Right renal pelvis (tissue), 4 donors: Measurements from ENCODE around the gene SNURF. TPM values are rescaled to one million over a fixed set of nuclear protein-coding genes. Genes with fewer than 3 reads are reported as not detected.
"Not testable (repeated sequence)": the region's sequence is repeated elsewhere in the genome, so short reads cannot be mapped to it uniquely, and the experiment has no call there.

Experiments
- DNase-seq, 4 donors: peaks; one replicate each; pipeline ENCODE4 v3.0.0-alpha.2; 2013; ENCODE audit warnings: low read depth in 4 of 4, low spot score in 3 of 4, missing footprints in 1 of 4
- polyA plus RNA-seq, 4 donors: library from polyadenylated mRNA; unstranded; fragments of 120-200 nt; gene quantifications; one replicate each; pipeline ENCODE4 v1.2.1, GENCODE V29; 2013; ENCODE audit not compliant: insufficient read length in 4 of 4

SNURF gene
- polyA plus RNA-seq, 4 donors: 4.9 to 57.2 (median 40.7) TPM

GRCh38 chr15:24966364-24967103 is 11.7 kb downstream of the SNURF start:
- no peak for DNase-seq

GRCh38 chr15:24971052-24971451 is 16.3 kb downstream of the SNURF start:
- no peak for DNase-seq

- no peak for DNase-seq
These were observed 17.0 kb downstream of the SNURF start for GRCh38 chr15:24971772-24972171.

- not testable (repeated sequence) for DNase-seq
These were observed 17.9 kb downstream of the SNURF start for GRCh38 chr15:24972707-24973106.

GRCh38 chr15:24976932-24977331 is 22.1 kb downstream of the SNURF start:
- DNase-seq: no peak

- DNase-seq: no peak
These were observed 22.9 kb downstream of the SNURF start for GRCh38 chr15:24977686-24978085.

GRCh38 chr15:24985224-24985623 is 30.4 kb downstream of the SNURF start:
- DNase-seq: no peak

- DNase-seq: no peak
These were observed 31.9 kb downstream of the SNURF start for GRCh38 chr15:24986653-24987052.

Other genes with a start within 250 kb of the SNURF start
- gene SNRPN, start within 50 bp of the SNURF start, polyA plus RNA-seq: 100 to 1,000 TPM; 206 to 246 (median 217) TPM